ENCODE data around the gene TPGS2. TPM values are rescaled to one million over a fixed set of nuclear protein-coding genes. Genes with fewer than 3 reads are reported as not detected.

The TPGS2 gene
- total and polyA plus RNA-seq, 2 of the 13 experiments (the other 11 are each of a cell fraction or from before 2014, with no cell fraction given): 73.3 to 137 TPM

GRCh38 chr18:36808681-36809080, 20.1 kb downstream of the TPGS2 start:
- 98% methylated on average over 2 of the region's 2 CpGs for WGBS (ENCODE audit: low lambda C conversion rate)
- no peak overlapping the region for H2AFZ ChIP-seq (ENCODE audit: low read length)
- TF ChIP-seq KAT2B (IDR thresholded peaks at IDR 0.05; ENCODE audit: borderline replicate concordance, low read depth, low read length) (no peak), GABPA (IDR thresholded peaks at IDR 0.05; ENCODE audit: low read depth, low read length) (no peak), GABPA (CRISPR knock-in tag; IDR thresholded peaks at IDR 0.05; ENCODE audit: low read depth) (no peak), ZNF775 (CRISPR knock-in tag; IDR thresholded peaks at IDR 0.05; ENCODE audit: borderline replicate concordance) (no peak), STAT6 (CRISPR knock-in tag; IDR thresholded peaks at IDR 0.05; ENCODE audit: borderline replicate concordance) (no peak), DMAP1 (CRISPR knock-in tag; IDR thresholded peaks at IDR 0.05) (no peak), ZNF354B (CRISPR knock-in tag; IDR thresholded peaks at IDR 0.05) (no peak), TRIM24 (CRISPR knock-in tag; IDR thresholded peaks at IDR 0.05) (no peak), PHB2 (IDR thresholded peaks at IDR 0.05; ENCODE audit: partially characterized antibody) (no peak), KLF6 (CRISPR knock-in tag; IDR thresholded peaks at IDR 0.05) (no peak), ZNF142 (CRISPR knock-in tag; IDR thresholded peaks at IDR 0.05) (no peak), YEATS4 (CRISPR knock-in tag; IDR thresholded peaks at IDR 0.05; ENCODE audit: borderline replicate concordance) (no peak), ZKSCAN1 (IDR thresholded peaks at IDR 0.05; ENCODE audit: low read length) (no peak), ISL2 (CRISPR knock-in tag; IDR thresholded peaks at IDR 0.05) (no peak), ZNF121 (CRISPR knock-in tag; IDR thresholded peaks at IDR 0.05) (no peak), THAP7 (CRISPR knock-in tag; IDR thresholded peaks at IDR 0.05) (no peak)
- FAIRE-seq (no peak), DNase-seq (ENCODE audit: low spot score) (no peak), ATAC-seq (no peak)
- in situ Hi-C loops (cut with HindIII; ENCODE audit: extremely low pct_ligation_motif_present, low pct_unique_long_range_greater_than_20kb): no loop called here
- no peaks in the 10 kb centered on the region for H3K4me1 ChIP-seq (ENCODE audit: insufficient read depth, low read length)
- intact Hi-C loops (cut with micrococcal nuclease; ENCODE audit: unreplicated experiment): loop anchor here (1.0 to 5.0 kb wide), 2 partner anchors 39 to 121 kb away; no protein-coding TSS in a partner anchor
- no peaks in the 10 kb centered on the region for H3K9me3 ChIP-seq (ENCODE audit: low read length)
- no peaks in the 10 kb centered on the region for H3K27me3 ChIP-seq (ENCODE audit: control insufficient read depth in 1 of 2, insufficient read depth in 2 of 2, low read length in 2 of 2)
- H3K36me3 ChIP-seq (replicated peaks in 1 of 2; ENCODE audit: control insufficient read depth in 1 of 2, insufficient read depth in 2 of 2, low read length in 2 of 2): peaks cover 12 to 67% of the 10 kb centered on the region in 2 experiments
- no peak overlapping the region for H3K9ac ChIP-seq (ENCODE audit: insufficient read depth, low read depth, low read length)
- POLR2A ChIA-PET: no interaction called here
- no TSS peak for BruUV-seq (replicated peaks)
- CTCF ChIA-PET (ENCODE audit: low intra/inter-chr PET ratio, low total read pairs): interaction anchor here (1.8 kb wide), 1 partner anchor 39 kb away, joined by 12 read pairs; no protein-coding TSS in a partner anchor
- no peak overlapping the region for H3K4me2 ChIP-seq (ENCODE audit: low read depth, low read length)
- H4K20me1 ChIP-seq (ENCODE audit: insufficient read depth, low read length): peaks cover 7% of the 10 kb centered on the region
- H3K4me3 ChIP-seq (replicated peaks in 1 of 3; ENCODE audit: insufficient read depth in 1 of 3, low read depth in 2 of 3, low read length in 3 of 3): no peak overlapping the region
- H3K79me2 ChIP-seq (ENCODE audit: insufficient read depth, low read length): no peaks in the 10 kb centered on the region
- no peak overlapping the region for H3K27ac ChIP-seq (ENCODE audit: extremely low read length, insufficient read depth, low read length)
